LNCAP (cell line): ENCODE measurements around the gene CTNS.

ENCODE experiments used
- CTCF ChIP-seq: fragments of 450-650 bp; IDR thresholded peaks from 2 replicates; pipeline ENCODE4 v1.5.1; 2017; ENCODE audit warnings: mild to moderate bottlenecking

Gene CTNS

GRCh38 chr17:3698139-3698538 is 61.6 kb downstream of the CTNS start:
- no peak for TF ChIP-seq CTCF

GRCh38 chr17:3699951-3700350 is 63.4 kb downstream of the CTNS start:
- TF ChIP-seq CTCF: no peak

- TF ChIP-seq CTCF: no peak
Measured at GRCh38 chr17:3704931-3705717, 68.6 kb downstream of the CTNS start.

- no peak for TF ChIP-seq CTCF
Measured at GRCh38 chr17:3708366-3708765, 71.8 kb downstream of the CTNS start.

- TF ChIP-seq CTCF: no peak
Measured at GRCh38 chr17:3710951-3711383, 74.4 kb downstream of the CTNS start.
